SK-N-DZ (cell line): ENCODE measurements around the gene FAM20C.
A peak's percentile ranks its signal among the peaks of the same experiment; 100 is the strongest.
"Not testable (repeated sequence)": the region's sequence is repeated elsewhere in the genome, so short reads cannot be mapped to it uniquely, and the experiment has no call there.

Experiments
- DNase-seq: peaks from one replicate; pipeline ENCODE4 v3.0.0-alpha.2; 2015; ENCODE audit warnings: low spot score

FAM20C gene

DNA sequence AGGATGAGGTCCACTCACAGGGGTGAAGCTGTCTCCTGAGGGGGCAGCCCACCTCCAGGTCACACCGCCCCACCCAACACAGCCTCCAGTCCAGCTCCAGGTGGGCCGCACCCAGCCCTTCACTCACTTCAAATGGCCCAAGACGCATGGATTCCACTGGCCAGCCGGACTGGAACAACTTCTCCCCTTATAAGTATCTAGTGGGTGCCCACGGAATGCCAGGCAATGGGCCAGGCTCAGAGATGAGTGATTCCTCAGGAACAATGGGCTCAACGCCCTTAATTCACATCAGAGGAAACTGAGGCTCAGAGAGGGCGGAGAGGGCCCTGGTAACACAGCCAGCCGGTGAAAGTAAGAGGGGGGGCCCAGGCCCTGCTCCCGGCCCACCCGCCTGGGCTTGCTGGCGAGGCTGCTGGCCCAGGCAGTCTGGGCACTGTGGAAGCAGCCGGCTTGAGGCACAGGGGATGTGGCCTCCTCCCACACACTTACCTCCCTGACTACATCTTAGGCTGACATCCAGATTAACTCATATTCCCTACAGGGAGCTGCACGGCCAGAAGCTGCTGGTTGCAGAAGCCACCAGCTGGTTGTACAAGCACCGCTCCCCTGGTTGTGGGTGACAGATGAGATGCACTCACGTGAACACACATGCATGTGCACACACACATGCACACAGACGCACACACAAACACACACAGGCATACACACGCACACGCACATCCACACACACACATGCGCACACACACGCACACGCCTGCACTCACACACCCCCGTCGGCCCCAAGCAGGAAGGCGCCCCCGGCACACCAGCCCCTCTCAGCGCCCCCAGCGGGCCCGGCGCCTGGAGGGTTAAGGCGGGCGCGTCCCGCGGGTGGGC, 1.0 kb upstream of the FAM20C start:
- DNase-seq = peak; percentile 69

DNA sequence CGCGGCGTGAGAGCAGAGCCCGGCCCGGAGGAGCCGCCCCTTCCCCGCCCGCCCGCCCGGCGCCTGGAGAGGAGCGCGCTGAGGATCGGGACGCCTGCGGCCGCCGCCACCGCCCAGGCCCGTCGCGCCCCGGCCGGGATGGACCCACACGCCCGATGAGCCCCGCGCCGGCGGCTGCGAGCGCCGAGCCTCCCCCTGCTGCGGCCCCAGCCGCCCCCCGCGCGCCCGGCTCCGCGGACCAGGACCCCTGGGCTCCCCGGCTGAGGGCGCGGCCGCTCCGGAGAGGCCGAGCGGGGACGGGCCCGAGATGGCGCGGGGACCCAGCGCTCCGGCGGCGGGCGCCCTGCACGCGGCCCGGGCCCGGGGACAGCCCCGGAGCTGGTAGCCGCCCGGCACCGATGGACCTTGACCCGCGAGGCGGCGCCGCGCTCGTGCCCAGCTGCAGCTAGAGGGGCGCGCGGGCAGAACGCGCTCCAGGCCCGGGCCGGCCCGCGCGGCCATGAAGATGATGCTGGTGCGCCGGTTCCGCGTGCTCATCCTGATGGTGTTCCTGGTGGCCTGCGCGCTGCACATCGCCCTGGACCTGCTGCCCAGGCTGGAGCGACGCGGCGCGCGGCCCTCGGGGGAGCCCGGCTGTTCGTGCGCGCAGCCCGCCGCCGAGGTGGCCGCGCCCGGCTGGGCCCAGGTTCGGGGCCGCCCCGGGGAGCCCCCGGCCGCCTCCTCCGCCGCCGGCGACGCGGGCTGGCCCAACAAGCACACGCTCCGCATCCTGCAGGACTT, 520 bp downstream of the FAM20C start:
- no peak for DNase-seq

- no peak for DNase-seq
Measured at GRCh38 chr7:193481-194251, 1.3 kb downstream of the FAM20C start.

GRCh38 chr7:194252-195009, 2.1 kb downstream of the FAM20C start:
- peak; percentile 54 for DNase-seq

GRCh38 chr7:195010-195829, 2.8 kb downstream of the FAM20C start:
- no peak for DNase-seq

DNA sequence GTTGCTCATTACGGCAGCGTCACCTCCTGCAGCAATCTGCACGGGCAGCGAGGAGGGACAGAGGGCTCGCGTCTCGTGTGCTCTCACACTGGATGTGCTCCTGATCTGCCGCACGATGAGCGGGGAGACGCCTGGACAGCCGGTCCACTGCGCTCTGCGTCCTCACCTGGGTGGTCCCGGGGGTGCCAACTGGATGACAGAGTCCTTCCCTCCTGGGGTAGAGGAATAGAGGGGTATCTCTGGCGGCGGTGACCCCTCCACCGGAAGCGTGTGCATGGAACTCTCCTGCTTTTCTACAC, 3.4 kb downstream of the FAM20C start:
- no peak for DNase-seq

GRCh38 chr7:196283-196682, 3.9 kb downstream of the FAM20C start:
- DNase-seq = no peak

DNA sequence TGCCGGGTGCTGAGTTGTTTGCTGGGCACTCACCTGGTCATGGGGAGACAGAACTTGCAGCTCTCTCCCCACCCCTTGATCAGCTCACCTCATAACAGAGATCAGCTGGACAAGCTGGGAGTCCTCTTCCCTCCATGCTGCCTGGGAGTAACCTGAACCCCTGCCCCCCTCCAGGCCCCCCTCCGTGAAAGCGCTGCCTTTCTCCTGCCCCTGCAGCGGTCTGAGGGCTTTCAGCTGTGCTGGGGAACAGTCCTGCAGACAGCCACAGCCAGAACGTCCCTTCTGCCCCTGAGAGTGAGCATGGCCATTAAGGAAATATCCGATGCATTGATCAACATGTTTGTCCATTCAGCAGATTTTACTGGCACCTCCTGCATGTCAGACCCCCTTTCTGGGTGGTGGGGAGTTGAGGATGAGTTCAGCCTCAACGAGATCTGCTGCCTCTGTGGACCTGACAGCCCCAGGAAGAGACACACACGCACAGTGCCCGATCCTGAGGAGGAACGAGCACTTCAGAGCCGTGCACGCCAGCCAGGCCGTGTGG, 4.5 kb downstream of the FAM20C start:
- DNase-seq = no peak

DNA sequence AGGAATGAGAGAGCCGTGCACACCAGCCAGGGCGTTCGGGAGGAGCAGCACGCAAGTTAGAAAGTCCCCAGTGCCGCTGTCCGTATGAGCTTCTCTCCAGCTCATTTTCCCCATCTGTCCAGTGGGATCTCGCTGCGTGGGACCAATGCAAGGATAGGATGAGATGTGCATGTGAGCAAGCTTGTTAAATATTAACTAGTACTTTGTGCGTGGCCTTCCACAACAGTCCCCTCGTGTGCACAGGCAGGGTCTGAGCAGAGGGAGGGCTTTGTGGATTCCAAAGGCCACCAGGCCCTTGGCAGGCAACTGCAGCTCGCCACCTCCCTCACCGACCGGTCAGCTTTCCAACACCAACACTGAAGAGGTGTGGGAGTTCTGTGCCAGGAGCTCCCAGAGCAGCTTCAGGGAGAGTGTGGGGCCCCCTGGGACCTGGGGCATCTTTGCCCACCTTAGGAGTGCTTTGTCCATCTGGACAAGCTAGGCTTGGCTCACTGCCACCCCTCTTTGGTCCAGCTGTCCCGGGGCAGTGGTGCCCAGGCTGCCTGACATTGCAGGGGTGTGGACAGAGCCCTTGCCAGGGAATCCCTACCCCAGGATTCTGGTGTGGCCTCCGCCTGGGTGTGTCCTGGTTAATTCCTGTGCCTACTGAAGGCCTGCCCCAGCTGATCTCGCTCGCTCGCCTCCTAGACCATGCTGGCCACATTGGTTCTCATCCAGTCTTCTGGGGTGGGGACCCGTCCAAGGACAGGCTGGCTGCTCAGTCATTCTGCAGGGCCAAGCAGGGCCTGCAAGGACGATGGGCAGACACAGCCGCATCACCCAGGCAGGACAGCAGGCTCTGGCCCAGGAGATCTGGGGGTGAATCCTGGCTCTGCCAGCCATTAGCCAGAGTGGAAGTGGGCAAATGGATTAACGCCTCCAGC, 5.3 kb downstream of the FAM20C start:
- DNase-seq = no peak

DNA sequence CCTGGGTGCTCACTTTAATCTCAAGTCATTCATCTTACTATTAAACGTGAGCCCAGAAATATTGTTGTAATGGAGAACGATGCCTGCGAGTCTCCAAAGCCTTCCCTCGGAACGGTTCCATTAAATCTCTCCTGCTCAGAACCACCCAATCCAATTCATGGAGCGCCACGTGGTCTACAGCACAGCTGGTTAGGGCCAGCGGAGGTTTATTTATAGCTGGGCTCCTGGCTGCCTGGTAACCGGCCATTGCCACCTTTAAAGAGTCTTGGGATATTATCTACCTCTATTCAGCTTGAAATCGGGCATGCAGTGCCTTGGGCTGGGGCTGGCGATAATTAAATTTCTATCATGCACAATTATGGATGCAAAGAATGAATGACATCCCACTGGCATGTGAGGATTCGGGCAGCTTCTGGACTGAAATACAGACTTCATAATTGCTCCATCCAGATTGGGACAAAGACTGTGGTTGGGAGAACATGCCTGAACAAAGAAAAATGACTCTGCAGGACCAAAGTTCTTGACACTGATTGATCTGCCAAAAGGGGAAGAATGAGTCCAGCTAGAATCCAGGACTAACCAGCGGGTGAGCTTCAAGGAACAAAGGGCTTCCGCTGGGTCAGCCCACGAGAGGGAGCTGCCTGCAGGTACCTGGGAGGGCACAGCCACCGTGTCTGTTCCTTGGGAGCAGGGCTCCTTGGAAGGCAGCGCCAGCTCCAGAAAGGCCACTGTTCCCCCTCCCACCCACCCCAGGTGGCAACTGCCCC, 7.3 kb downstream of the FAM20C start:
- DNase-seq = no peak

DNA sequence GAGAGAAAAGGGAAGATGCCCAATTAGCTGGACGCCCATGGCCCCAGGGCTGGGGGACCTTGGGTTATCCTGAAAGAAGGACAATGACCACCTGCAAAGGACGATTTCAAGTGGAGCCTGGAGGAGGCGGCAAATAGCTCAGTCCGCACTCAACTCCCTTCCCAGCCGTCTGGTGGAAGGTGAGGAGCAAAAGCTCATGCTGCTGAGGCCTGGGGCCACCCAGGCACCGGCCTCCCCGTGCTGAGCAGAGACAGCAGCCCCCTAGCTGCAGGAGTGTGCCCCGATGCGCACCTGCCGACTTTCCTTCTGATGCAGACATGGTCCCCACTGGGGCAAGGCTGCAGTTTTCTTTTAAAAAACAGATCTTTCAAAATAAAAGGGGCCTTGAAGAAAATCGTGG, 7.9 kb downstream of the FAM20C start:
- no peak for DNase-seq

DNA sequence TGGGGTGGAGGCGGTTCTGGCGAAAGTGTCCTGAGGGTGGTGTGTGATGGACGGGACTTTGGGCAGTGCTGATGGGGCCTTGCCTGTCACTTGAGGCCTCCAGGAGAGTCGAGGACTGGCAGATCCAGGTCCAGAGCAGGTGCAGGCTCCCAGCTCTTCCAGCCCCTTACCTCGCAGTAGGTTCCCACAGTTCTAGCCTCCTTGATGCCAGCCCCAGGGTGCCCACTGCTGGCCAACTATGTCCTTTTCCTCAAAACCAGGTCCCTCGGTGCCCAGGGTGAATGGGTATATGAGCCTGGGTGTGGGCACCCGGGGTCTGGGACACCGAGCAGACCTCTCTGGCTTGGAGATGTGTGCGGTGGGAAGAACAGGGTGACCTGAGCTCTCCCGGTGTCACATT, 8.3 kb downstream of the FAM20C start:
- DNase-seq = no peak

GRCh38 chr7:204326-204725, 12.0 kb downstream of the FAM20C start:
- DNase-seq = no peak

DNA sequence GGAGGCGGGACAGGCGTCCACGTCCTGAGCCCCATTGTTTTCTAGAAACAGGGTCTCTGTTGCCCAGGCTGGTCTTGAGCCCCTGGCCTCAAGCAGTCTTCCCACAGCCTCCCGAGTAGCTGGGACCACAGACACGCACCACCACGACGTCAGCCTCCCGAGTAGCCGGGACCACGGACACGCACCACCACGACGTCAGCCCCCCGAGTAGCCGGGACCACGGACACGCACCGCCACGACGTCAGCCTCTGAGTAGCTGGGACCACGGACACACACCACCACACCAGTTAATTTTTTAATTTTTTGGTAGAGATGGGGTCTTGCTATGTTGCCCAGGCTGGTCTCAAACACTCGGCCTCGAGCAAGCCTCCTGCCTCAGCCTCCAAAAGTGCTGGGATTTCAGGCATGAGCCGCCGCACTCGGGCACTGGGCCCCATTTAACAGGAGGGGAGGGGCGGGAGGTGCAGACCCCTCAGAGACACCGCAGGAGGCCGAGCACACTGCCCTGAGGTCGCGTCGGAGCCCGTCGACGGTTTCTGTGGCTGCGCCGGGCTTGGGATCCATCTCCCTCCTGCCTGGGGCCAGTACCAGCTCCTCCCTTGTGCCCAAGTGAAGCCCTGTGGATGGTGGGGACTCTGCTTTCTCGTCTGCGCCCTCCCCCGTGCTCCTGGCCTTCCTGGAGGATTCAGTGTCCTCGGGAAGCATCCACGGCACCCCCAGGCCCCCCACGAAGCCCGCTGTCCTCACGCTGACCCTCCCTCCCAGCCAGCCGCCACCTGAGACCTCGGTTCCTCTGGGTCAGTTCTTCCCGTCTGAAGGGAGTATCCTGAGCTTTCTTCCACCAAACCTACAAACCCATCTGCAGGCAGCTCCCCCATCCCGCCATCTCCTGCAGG, 13.0 kb downstream of the FAM20C start:
- no peak for DNase-seq

DNA sequence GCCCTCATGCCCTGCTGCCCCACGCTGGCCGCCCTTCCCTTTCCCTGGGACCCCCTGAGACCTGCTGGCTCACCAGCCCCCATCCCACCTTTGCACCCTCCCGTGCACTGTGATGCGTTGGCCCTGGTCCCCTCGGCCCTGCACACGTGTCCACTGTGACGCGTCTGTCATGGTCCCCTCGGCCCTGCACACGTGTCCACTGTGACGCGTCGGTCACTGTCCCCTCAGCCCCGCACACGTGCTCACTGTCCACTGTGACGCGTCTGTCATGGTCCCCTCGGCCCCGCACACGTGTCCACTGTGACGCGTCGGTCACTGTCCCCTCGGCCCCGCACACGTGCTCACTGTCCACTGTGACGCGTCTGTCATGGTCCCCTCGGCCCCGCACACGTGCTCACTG, 14.0 kb downstream of the FAM20C start:
- not testable (repeated sequence) for DNase-seq

DNA sequence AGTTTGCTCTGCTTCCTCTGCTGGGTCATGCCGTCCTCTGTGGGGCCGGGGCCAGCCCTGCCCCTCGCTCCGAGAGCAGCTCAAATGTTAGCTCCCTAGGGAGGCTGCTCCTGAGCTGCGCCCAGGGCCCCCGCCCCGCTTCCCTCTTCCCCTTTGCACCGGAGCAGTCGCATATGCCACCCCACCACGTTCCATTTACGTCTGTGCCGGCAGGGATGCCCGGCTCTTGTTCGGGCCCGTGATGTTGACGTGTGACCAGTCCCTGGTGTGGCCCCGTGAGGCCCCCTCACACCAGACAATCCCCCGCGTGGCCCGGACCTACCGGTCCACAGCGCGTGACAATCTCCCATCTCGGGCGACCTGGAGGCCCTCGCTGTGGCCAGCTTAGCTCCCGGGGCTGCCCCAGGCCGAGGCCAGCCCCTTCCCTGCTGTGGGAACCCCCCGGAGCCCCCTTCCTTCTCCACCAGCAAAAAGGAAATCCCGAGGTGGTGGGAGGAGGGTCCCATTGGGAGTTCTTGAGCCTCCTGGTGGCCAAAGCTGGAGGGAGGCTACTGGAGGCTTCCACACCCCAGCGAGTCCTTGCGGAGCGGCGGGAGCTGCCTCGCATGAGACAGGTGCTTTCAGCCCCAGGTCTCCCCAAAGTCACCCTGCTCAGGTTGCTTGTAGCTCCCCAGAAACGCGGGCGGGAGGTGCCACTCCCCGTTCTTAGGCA, 15.2 kb downstream of the FAM20C start:
- DNase-seq = no peak
